Neural progenitor cell (in vitro differentiated cells): ENCODE data around the gene EMC1. TPM values are rescaled to one million over a fixed set of nuclear protein-coding genes. Genes with fewer than 3 reads are reported as not detected.

Experiments
- DNase-seq: peaks from one replicate; pipeline ENCODE4 v3.0.0-alpha.2; 2016; ENCODE audit warnings: low spot score
- H2AFZ ChIP-seq: fragments of 200-600 bp; sonication (generic); replicated peaks from 2 replicates; pipeline ENCODE4 v1.6.1; 2016; ENCODE audit warnings: antibody characterized with exemption
- H3F3A ChIP-seq: fragments of 200-600 bp; sonication (generic); 2 replicates; pipeline ENCODE4 v1.6.1; 2016; ENCODE audit warnings: antibody characterized with exemption, low read depth
- H3K27ac ChIP-seq: fragments of 200-600 bp; sonication (generic); 2 replicates; pipeline ENCODE4 v1.5.1; 2016; ENCODE audit warnings: mild to moderate bottlenecking
- H3K27me3 ChIP-seq: fragments of 200-600 bp; sonication (generic); 2 replicates; pipeline ENCODE4 v1.6.1; 2016; ENCODE audit warnings: mild to moderate bottlenecking, moderate library complexity
- H3K36me3 ChIP-seq: fragments of 200-600 bp; sonication (generic); 2 replicates; pipeline ENCODE4 v1.5.1; 2016
- H3K4me1 ChIP-seq: fragments of 200-600 bp; sonication (generic); 2 replicates; pipeline ENCODE4 v1.6.1; 2016; ENCODE audit warnings: mixed run types
- H3K4me2 ChIP-seq: fragments of 200-600 bp; sonication (generic); 2 replicates; pipeline ENCODE4 v1.6.1; 2016
- H3K4me3 ChIP-seq: fragments of 200-600 bp; sonication (generic); 2 replicates; pipeline ENCODE4 v1.5.1; 2016
- H3K79me2 ChIP-seq: fragments of 200-600 bp; sonication (generic); 2 replicates; pipeline ENCODE4 v1.6.1; 2016; ENCODE audit warnings: low read depth
- H3K9ac ChIP-seq: fragments of 200-600 bp; sonication (generic); 2 replicates; pipeline ENCODE4 v1.6.1; 2016
- H3K9me3 ChIP-seq: fragments of 200-600 bp; sonication (generic); 2 replicates; pipeline ENCODE4 v1.5.1; 2016; ENCODE audit warnings: low read depth
- H4K20me1 ChIP-seq: fragments of 200-600 bp; sonication (generic); 2 replicates; pipeline ENCODE4 v1.6.1; 2016; ENCODE audit warnings: low read depth
- H3K27ac Mint-ChIP-seq: 3 replicates; pipeline ENCODE4 v1.8.0; 2021; ENCODE audit warnings: mixed read lengths
- H3K27me3 Mint-ChIP-seq: 2 replicates; pipeline ENCODE4 v1.8.0; 2022; ENCODE audit warnings: low read depth, mild to moderate bottlenecking, inconsistent platforms, moderate library complexity, mixed read lengths; ENCODE audit not compliant: insufficient read depth
- H3K36me3 Mint-ChIP-seq: 3 replicates; pipeline ENCODE4 v1.8.0; 2021; ENCODE audit warnings: mixed read lengths
- H3K4me1 Mint-ChIP-seq: 3 replicates; pipeline ENCODE4 v1.8.0; 2021; ENCODE audit warnings: mixed read lengths
- H3K4me3 Mint-ChIP-seq: 3 replicates; pipeline ENCODE4 v1.8.0; 2021; ENCODE audit warnings: mild to moderate bottlenecking, moderate library complexity, mixed read lengths
- H3K9me3 Mint-ChIP-seq: 3 replicates; pipeline ENCODE4 v1.8.0; 2020; ENCODE audit warnings: mixed read lengths
- CTCF ChIP-seq: fragments of 200-600 bp; sonication (generic); IDR thresholded peaks from 2 replicates; pipeline ENCODE4 v1.5.1; 2017; ENCODE audit warnings: antibody characterized with exemption, mild to moderate bottlenecking
- EZH2 ChIP-seq: fragments of 200-600 bp; sonication (generic); IDR thresholded peaks from 2 replicates; pipeline ENCODE4 v1.6.1; 2017; ENCODE audit warnings: antibody characterized with exemption, mild to moderate bottlenecking, moderate library complexity
- EZH2phosphoT487 ChIP-seq: fragments of 200-600 bp; sonication (generic); IDR thresholded peaks from 2 replicates; pipeline ENCODE4 v1.6.1; 2017; ENCODE audit warnings: antibody characterized with exemption
- total RNA-seq: library from RNA; depleted of rRNA; stranded (reverse); fragments of >200 nt; gene quantifications from 2 replicates; pipeline ENCODE4 v1.2.3, GENCODE V29; 2015; ENCODE audit warnings: low replicate concordance

Gene EMC1
- total RNA-seq, 1 donor from 2014 or later: 32.6 TPM

GRCh38 chr1:19268445-19268844 is 17.1 kb upstream of the EMC1 start:
- Mint-ChIP-seq H3K36me3 (no peaks in the 10 kb centered on the region), H3K4me1 (no peaks in the 10 kb centered on the region)

GRCh38 chr1:19262744-19263143 is 11.4 kb upstream of the EMC1 start:
- H3K27me3 ChIP-seq: no peaks in the 10 kb centered on the region
- H3K9me3 ChIP-seq: no peaks in the 10 kb centered on the region
- H3K36me3 Mint-ChIP-seq: no peaks in the 10 kb centered on the region
- peaks cover 2% of the 10 kb centered on the region for H3K27me3 Mint-ChIP-seq
- H3K4me3 ChIP-seq: no peak overlapping the region
- H3K79me2 ChIP-seq: no peaks in the 10 kb centered on the region
- peak overlapping the region; percentile 3 for H3K9ac ChIP-seq
- DNase-seq: no peak
- no peak overlapping the region for H3K27ac Mint-ChIP-seq
- no peak for TF ChIP-seq EZH2phosphoT487
- TF ChIP-seq EZH2: no peak
- TF ChIP-seq CTCF: no peak
- H3K36me3 ChIP-seq: no peaks in the 10 kb centered on the region
- H3F3A ChIP-seq: no peaks in the 10 kb centered on the region
- H3K27ac ChIP-seq: no peak overlapping the region
- no peak overlapping the region for H2AFZ ChIP-seq
- H3K4me2 ChIP-seq: no peak overlapping the region
- no peaks in the 10 kb centered on the region for H3K4me1 Mint-ChIP-seq
- H4K20me1 ChIP-seq: no peaks in the 10 kb centered on the region
- H3K9me3 Mint-ChIP-seq: no peaks in the 10 kb centered on the region
- no peaks in the 10 kb centered on the region for H3K4me1 ChIP-seq
- H3K4me3 Mint-ChIP-seq: no peak overlapping the region

More at GRCh38 chr1:19268445-19268844, 17.1 kb upstream of the EMC1 start:
- H3K4me3 Mint-ChIP-seq: no peak overlapping the region
- Histone ChIP-seq H3F3A (no peaks in the 10 kb centered on the region), H3K9me3 (no peaks in the 10 kb centered on the region), H3K27me3 (no peaks in the 10 kb centered on the region), H3K4me2 (no peak overlapping the region), H4K20me1 (no peaks in the 10 kb centered on the region), H2AFZ (no peak overlapping the region), H3K79me2 (no peaks in the 10 kb centered on the region), H3K4me1 (no peaks in the 10 kb centered on the region), H3K9ac (no peak overlapping the region), H3K4me3 (no peak overlapping the region), H3K27ac (no peak overlapping the region), H3K36me3 (no peaks in the 10 kb centered on the region)
- no peak for DNase-seq
- H3K27ac Mint-ChIP-seq: no peak overlapping the region
- H3K9me3 Mint-ChIP-seq: no peaks in the 10 kb centered on the region
- H3K27me3 Mint-ChIP-seq: no peaks in the 10 kb centered on the region
- no peak for TF ChIP-seq EZH2
- TF ChIP-seq CTCF: no peak
- no peak for TF ChIP-seq EZH2phosphoT487

- Histone ChIP-seq H3K36me3 (no peaks in the 10 kb centered on the region), H4K20me1 (no peaks in the 10 kb centered on the region), H3K27me3 (no peaks in the 10 kb centered on the region), H3K4me1 (no peaks in the 10 kb centered on the region), H3K4me2 (no peak overlapping the region), H3K79me2 (no peaks in the 10 kb centered on the region), H3K9ac (no peak overlapping the region), H3K4me3 (no peak overlapping the region), H3K27ac (no peak overlapping the region), H2AFZ (no peak overlapping the region), H3K9me3 (no peaks in the 10 kb centered on the region), H3F3A (no peaks in the 10 kb centered on the region)
- H3K9me3 Mint-ChIP-seq: no peaks in the 10 kb centered on the region
- H3K27me3 Mint-ChIP-seq: peaks cover 2% of the 10 kb centered on the region
- H3K4me1 Mint-ChIP-seq: no peaks in the 10 kb centered on the region
- peaks cover 3% of the 10 kb centered on the region for H3K36me3 Mint-ChIP-seq
- no peak for TF ChIP-seq EZH2phosphoT487
- no peak for TF ChIP-seq CTCF
- TF ChIP-seq EZH2: no peak
- H3K27ac Mint-ChIP-seq: no peak overlapping the region
- H3K4me3 Mint-ChIP-seq: no peak overlapping the region
- DNase-seq: no peak
Measured at GRCh38 chr1:19262047-19262446, 10.7 kb upstream of the EMC1 start.
